GM23338 (cell line): ENCODE results near the gene ANKS1B. TPM values are rescaled to one million over a fixed set of nuclear protein-coding genes. Genes with fewer than 3 reads are reported as not detected.

ENCODE experiments used
- ATAC-seq: fragments of 200-7000 bp; cut with Tn5 transposase; 3 replicates; pipeline ENCODE4 v1.9.1; 2020
- DNase-seq: peaks from one replicate; pipeline ENCODE4 v3.0.0-alpha.2; 2015; ENCODE audit warnings: low spot score
- H2AFZ ChIP-seq: fragments of 200-600 bp; sonication (generic); 2 replicates; pipeline ENCODE4 v1.8.0; 2016; ENCODE audit warnings: antibody characterized with exemption, mild to moderate bottlenecking, moderate library complexity
- H3F3A ChIP-seq: fragments of 200-600 bp; sonication (generic); replicated peaks from 2 replicates; pipeline ENCODE4 v1.8.0; 2017; ENCODE audit warnings: antibody characterized with exemption, mixed run types, low read depth
- H3K27ac ChIP-seq: fragments of 200-600 bp; sonication (generic); 2 replicates; pipeline ENCODE4 v1.6.1; 2016; ENCODE audit warnings: low read depth
- H3K27me3 ChIP-seq: fragments of 200-600 bp; sonication (generic); 2 replicates; pipeline ENCODE4 v1.8.0; 2016; ENCODE audit warnings: mild to moderate bottlenecking, mixed run types, moderate library complexity; ENCODE audit not compliant: insufficient read depth
- H3K36me3 ChIP-seq: fragments of 200-600 bp; sonication (generic); 2 replicates; pipeline ENCODE4 v1.8.0; 2016; ENCODE audit warnings: mild to moderate bottlenecking; ENCODE audit not compliant: insufficient read depth
- H3K4me1 ChIP-seq: fragments of 200-600 bp; sonication (generic); 2 replicates; pipeline ENCODE4 v1.8.0; 2016; ENCODE audit warnings: mild to moderate bottlenecking, moderate library complexity; ENCODE audit not compliant: insufficient read depth
- H3K4me2 ChIP-seq: fragments of 200-600 bp; sonication (generic); 2 replicates; pipeline ENCODE4 v1.7.1; 2017; ENCODE audit warnings: mixed run types
- H3K4me3 ChIP-seq: fragments of 200-600 bp; sonication (generic); 2 replicates; pipeline ENCODE4 v1.6.1; 2016; ENCODE audit warnings: mixed run types
- H3K79me2 ChIP-seq: fragments of 200-600 bp; sonication (generic); replicated peaks from 2 replicates; pipeline ENCODE4 v1.8.0; 2017; ENCODE audit warnings: mild to moderate bottlenecking; ENCODE audit not compliant: insufficient read depth
- H3K9me2 ChIP-seq: fragments of 200-600 bp; sonication (generic); 2 replicates; pipeline ENCODE4 v1.8.0; 2017; ENCODE audit not compliant: insufficient read depth
- H4K20me1 ChIP-seq: fragments of 200-600 bp; sonication (generic); replicated peaks from 2 replicates; pipeline ENCODE4 v1.8.0; 2017; ENCODE audit warnings: mild to moderate bottlenecking; ENCODE audit not compliant: insufficient read depth
- H3K27ac Mint-ChIP-seq: 2 replicates; pipeline ENCODE4 v1.8.0; 2020; ENCODE audit warnings: inconsistent platforms, mild to moderate bottlenecking, moderate library complexity, mixed read lengths
- H3K27me3 Mint-ChIP-seq: 3 replicates; pipeline ENCODE4 v1.8.0; 2022; ENCODE audit warnings: low read depth, mild to moderate bottlenecking, moderate library complexity, mixed read lengths, inconsistent platforms; ENCODE audit not compliant: insufficient read depth, poor library complexity
- H3K36me3 Mint-ChIP-seq: 3 replicates; pipeline ENCODE4 v1.8.0; 2021; ENCODE audit warnings: low read depth, mild to moderate bottlenecking, inconsistent platforms, moderate library complexity, mixed read lengths
- H3K4me1 Mint-ChIP-seq: 3 replicates; pipeline ENCODE4 v1.8.0; 2020; ENCODE audit warnings: mild to moderate bottlenecking, inconsistent platforms, mixed read lengths
- H3K4me3 Mint-ChIP-seq: 3 replicates; pipeline ENCODE4 v1.8.0; 2021; ENCODE audit warnings: moderate library complexity, mild to moderate bottlenecking, inconsistent platforms, mixed read lengths
- H3K9me3 Mint-ChIP-seq: 3 replicates; pipeline ENCODE4 v1.8.0; 2020; ENCODE audit warnings: moderate library complexity, mild to moderate bottlenecking, inconsistent platforms, mixed read lengths
- CREB1 ChIP-seq: fragments of 250-450 bp; sonication (Bioruptor Pico); IDR thresholded peaks from 2 replicates; pipeline ENCODE4 v1.5.0; 2020; ENCODE audit warnings: low read depth, mild to moderate bottlenecking, moderate library complexity
- CTCF ChIP-seq, 2 experiments: fragments of 200-600 bp in 1 of 2; sonication (generic) in 1 of 2; conservative IDR thresholded peaks; 2 replicates each; pipeline versions ENCODE4 v1.5.1 to v1.6.1; 2016 to 2017; ENCODE audit warnings: antibody characterized with exemption in 2 of 2, low read depth in 2 of 2, mild to moderate bottlenecking in 2 of 2, moderate library complexity in 1 of 2
- ETS1 ChIP-seq: IDR thresholded peaks from 2 replicates; pipeline ENCODE4 v1.6.1; 2016; ENCODE audit warnings: antibody characterized with exemption
- EZH2 ChIP-seq: fragments of 200-600 bp; sonication (generic); IDR thresholded peaks from one replicate; pipeline ENCODE4 v1.8.0; 2017; ENCODE audit warnings: antibody characterized with exemption, mild to moderate bottlenecking, low read depth; ENCODE audit not compliant: unreplicated experiment
- JUNB ChIP-seq: IDR thresholded peaks from one replicate; pipeline ENCODE4 v1.6.1; 2016; ENCODE audit warnings: antibody characterized with exemption; ENCODE audit not compliant: unreplicated experiment
- NANOG ChIP-seq: IDR thresholded peaks from 2 replicates; pipeline ENCODE4 v1.6.1; 2016; ENCODE audit warnings: antibody characterized with exemption, borderline replicate concordance
- POLR2AphosphoS5 ChIP-seq: IDR thresholded peaks from 2 replicates; pipeline ENCODE4 v1.6.1; 2016; ENCODE audit warnings: antibody characterized with exemption, low read depth
- ZNF331 ChIP-seq: fragments of 250-450 bp; sonication (Bioruptor Pico); IDR thresholded peaks from 2 replicates; pipeline ENCODE4 v1.5.0; 2020; ENCODE audit warnings: low read depth, mild to moderate bottlenecking, moderate library complexity
- ZNF462 ChIP-seq: fragments of 250-450 bp; sonication (Bioruptor Pico); IDR thresholded peaks from 2 replicates; pipeline ENCODE4 v1.5.0; 2020; ENCODE audit warnings: mild to moderate bottlenecking, moderate library complexity
- polyA plus RNA-seq: library from polyadenylated mRNA; unstranded; fragments of >200 nt; fragmentation: Nextera tagmentation; extraction: Ambion mirVana; gene quantifications from 2 replicates; pipeline ENCODE4 v1.2.1, GENCODE V29; 2016
- total RNA-seq: library from RNA; depleted of rRNA; stranded (reverse); fragments of >200 nt; shearing (Covaris generic); gene quantifications from 2 replicates; pipeline ENCODE4 v1.2.3, GENCODE V29; 2014

Gene ANKS1B
- total and polyA plus RNA-seq, 2 experiments from 2014 or later, result 4.3 to 5.8 TPM

DNA sequence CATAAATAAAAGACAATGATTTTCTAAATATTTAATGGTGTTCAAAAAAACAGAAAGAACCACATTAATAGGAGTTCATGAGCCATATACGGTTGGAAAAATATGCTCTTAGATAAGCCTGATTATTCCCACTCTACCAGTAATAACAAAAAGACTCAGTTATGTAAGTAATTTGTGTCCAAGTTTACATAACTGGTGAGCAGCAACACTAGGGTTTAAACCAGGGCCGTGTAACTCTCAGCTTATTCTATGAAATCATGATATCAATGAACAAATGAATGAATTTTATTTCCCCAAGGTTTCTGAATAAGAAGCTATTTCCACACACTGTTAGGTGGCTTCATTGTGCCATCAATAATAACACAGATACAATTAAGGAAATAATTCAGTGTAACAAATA lies 238.8 kb downstream of the ANKS1B start:
- DNase-seq, result no peak
- no peak for ATAC-seq
- no peaks in the 10 kb centered on the region for H3K36me3 Mint-ChIP-seq
- H3K27me3 ChIP-seq, result no peaks in the 10 kb centered on the region
- no peak overlapping the region for H2AFZ ChIP-seq
- no peak overlapping the region for H3K4me3 ChIP-seq
- no peaks in the 10 kb centered on the region for H3K4me1 Mint-ChIP-seq
- no peaks in the 10 kb centered on the region for H3K27me3 Mint-ChIP-seq
- no peaks in the 10 kb centered on the region for H3F3A ChIP-seq
- H3K36me3 ChIP-seq, result no peaks in the 10 kb centered on the region
- H3K9me2 ChIP-seq, result no peaks in the 10 kb centered on the region
- H3K4me3 Mint-ChIP-seq, result no peak overlapping the region
- no peaks in the 10 kb centered on the region for H3K4me1 ChIP-seq
- no peaks in the 10 kb centered on the region for H4K20me1 ChIP-seq
- H3K27ac ChIP-seq, result no peak overlapping the region
- no peaks in the 10 kb centered on the region for H3K9me3 Mint-ChIP-seq
- H3K4me2 ChIP-seq, result no peak overlapping the region
- H3K27ac Mint-ChIP-seq, result no peak overlapping the region
- H3K79me2 ChIP-seq, result no peaks in the 10 kb centered on the region
- TF ChIP-seq CTCF (conservative IDR thresholded peaks at IDR 0.05; ENCODE audit: low read depth in 2 of 2), result no peak
- no peak for TF ChIP-seq JUNB
- TF ChIP-seq ZNF462 (CRISPR knock-in tag), result no peak
- TF ChIP-seq CREB1 (CRISPR knock-in tag), result no peak
- TF ChIP-seq EZH2, result no peak
- no peak for TF ChIP-seq NANOG
- TF ChIP-seq ETS1, result no peak
- TF ChIP-seq POLR2AphosphoS5, result no peak
- TF ChIP-seq ZNF331, result no peak
